ENCODE data around the gene VPS72.

GRCh38 chr1:151134396-151134795 lies 55.6 kb downstream of the VPS72 start:
- TF ChIP-seq, protein P1, sequence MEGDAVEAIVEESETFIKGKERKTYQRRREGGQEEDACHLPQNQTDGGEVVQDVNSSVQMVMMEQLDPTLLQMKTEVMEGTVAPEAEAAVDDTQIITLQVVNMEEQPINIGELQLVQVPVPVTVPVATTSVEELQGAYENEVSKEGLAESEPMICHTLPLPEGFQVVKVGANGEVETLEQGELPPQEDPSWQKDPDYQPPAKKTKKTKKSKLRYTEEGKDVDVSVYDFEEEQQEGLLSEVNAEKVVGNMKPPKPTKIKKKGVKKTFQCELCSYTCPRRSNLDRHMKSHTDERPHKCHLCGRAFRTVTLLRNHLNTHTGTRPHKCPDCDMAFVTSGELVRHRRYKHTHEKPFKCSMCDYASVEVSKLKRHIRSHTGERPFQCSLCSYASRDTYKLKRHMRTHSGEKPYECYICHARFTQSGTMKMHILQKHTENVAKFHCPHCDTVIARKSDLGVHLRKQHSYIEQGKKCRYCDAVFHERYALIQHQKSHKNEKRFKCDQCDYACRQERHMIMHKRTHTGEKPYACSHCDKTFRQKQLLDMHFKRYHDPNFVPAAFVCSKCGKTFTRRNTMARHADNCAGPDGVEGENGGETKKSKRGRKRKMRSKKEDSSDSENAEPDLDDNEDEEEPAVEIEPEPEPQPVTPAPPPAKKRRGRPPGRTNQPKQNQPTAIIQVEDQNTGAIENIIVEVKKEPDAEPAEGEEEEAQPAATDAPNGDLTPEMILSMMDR (IDR thresholded peaks at IDR 0.05 in 4 of 5, conservative IDR thresholded peaks at IDR 0.05 in 1 of 5), result no peak
- TF ChIP-seq POLR2A (IDR thresholded peaks at IDR 0.05), result no peak
